ENCODE data around the gene AKR1D1. TPM values are rescaled to one million over a fixed set of nuclear protein-coding genes. Genes with fewer than 3 reads are reported as not detected.
A peak's percentile ranks its signal among the peaks of the same experiment; 100 is the strongest.

Gene AKR1D1
- total and polyA plus RNA-seq, 2 of the 13 experiments (the other 11 are each of a cell fraction or from before 2014, with no cell fraction given) = 6.9 to 37.0 TPM

DNA sequence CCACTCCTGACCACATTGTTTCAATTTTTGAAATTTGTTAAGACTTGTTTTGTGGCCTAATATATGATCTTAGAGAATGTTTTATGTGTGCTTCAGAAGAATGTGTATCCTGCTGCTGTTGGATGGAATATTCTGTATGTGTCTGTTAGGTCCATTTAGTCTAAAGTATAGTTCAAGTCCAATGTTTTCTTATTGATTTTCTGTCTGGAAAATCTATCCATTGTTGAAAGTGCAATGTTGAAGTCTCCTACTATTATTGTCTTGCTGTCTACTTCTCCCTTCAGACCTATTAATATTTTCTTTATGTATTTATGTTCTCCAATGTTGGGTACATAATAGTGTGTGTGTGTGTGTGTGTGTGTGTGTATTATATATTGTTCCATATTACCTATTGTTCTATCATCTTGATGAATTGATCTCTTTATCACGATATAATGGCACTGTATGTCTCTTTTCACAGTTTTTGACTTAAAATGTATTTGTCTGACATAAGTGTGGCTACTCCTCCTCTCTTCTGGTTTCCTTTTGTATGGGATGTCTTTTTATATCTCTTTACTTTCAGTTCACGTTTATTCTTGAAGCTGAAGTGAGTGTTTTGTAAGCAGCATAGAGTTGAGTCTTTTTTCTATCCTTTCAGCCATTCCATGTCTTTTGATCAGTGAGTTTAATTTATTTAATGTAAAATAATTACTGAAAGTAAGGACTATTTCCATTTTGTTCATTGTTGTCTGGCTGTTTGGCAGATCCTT is 61.3 kb downstream of the AKR1D1 start (continued):
- TF ChIP-seq SOX5 (CRISPR knock-in tag; IDR thresholded peaks at IDR 0.05; ENCODE audit: borderline replicate concordance) = peak; percentile 36; the same call in 1 of the 2 replicates
- TF ChIP-seq ONECUT2 (CRISPR knock-in tag; IDR thresholded peaks at IDR 0.05) = peak; percentile 76; the same call in 1 of the 2 replicates
- TF ChIP-seq HMG20A (CRISPR knock-in tag; IDR thresholded peaks at IDR 0.05; ENCODE audit: borderline replicate concordance) = 0 out of 2 replicates have a peak, but pooled peaks have one; percentile 33
- no peak for TF ChIP-seq ZNF256 (CRISPR knock-in tag; conservative IDR thresholded peaks at IDR 0.05)
- TF ChIP-seq, protein P1, sequence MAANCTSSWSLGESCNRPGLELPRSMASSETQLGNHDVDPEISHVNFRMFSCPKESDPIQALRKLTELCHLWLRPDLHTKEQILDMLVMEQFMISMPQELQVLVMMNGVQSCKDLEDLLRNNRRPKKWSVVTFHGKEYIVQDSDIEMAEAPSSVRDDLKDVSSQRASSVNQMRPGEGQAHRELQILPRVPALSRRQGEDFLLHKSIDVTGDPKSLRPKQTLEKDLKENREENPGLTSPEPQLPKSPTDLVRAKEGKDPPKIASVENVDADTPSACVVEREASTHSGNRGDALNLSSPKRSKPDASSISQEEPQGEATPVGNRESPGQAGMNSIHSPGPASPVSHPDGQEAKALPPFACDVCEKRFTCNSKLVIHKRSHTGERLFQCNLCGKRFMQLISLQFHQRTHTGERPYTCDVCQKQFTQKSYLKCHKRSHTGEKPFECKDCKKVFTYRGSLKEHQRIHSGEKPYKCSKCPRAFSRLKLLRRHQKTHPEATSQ (CRISPR knock-in tag; IDR thresholded peaks at IDR 0.05; ENCODE audit: borderline replicate concordance) = no peak
- TF ChIP-seq SKI (IDR thresholded peaks at IDR 0.05; ENCODE audit: partially characterized antibody) = peak; percentile 75

- BruUV-seq (replicated peaks) = no TSS peak
- Histone ChIP-seq H3K27ac (ENCODE audit: extremely low read length, insufficient read depth, low read length) (no peak overlapping the region), H2AFZ (ENCODE audit: low read length) (no peak overlapping the region), H3K9me3 (ENCODE audit: low read length) (no peaks in the 10 kb centered on the region), H4K20me1 (ENCODE audit: insufficient read depth, low read length) (no peaks in the 10 kb centered on the region), H3K4me1 (ENCODE audit: insufficient read depth, low read length) (peaks cover 21% of the 10 kb centered on the region), H3K4me3 (replicated peaks in 1 of 3; ENCODE audit: insufficient read depth in 1 of 3, low read depth in 2 of 3, low read length in 3 of 3) (no peak overlapping the region), H3K27me3 (ENCODE audit: control insufficient read depth in 1 of 2, insufficient read depth in 2 of 2, low read length in 2 of 2) (no peaks in the 10 kb centered on the region), H3K36me3 (replicated peaks in 1 of 2; ENCODE audit: control insufficient read depth in 1 of 2, insufficient read depth in 2 of 2, low read length in 2 of 2) (no peaks in the 10 kb centered on the region), H3K79me2 (ENCODE audit: insufficient read depth, low read length) (no peaks in the 10 kb centered on the region), H3K4me2 (ENCODE audit: low read depth, low read length) (no peak overlapping the region), H3K9ac (ENCODE audit: insufficient read depth, low read depth, low read length) (no peak overlapping the region)
- ATAC-seq = no peak
- ChIA-PET POLR2A (no interaction called here), CTCF (ENCODE audit: low intra/inter-chr PET ratio, low total read pairs) (no interaction called here)
- intact Hi-C loops (cut with micrococcal nuclease; ENCODE audit: unreplicated experiment) (no loop called here), in situ Hi-C loops (cut with HindIII; ENCODE audit: extremely low pct_ligation_motif_present, low pct_unique_long_range_greater_than_20kb) (no loop called here)
- TF ChIP-seq ZNF770 (CRISPR knock-in tag; IDR thresholded peaks at IDR 0.05) = no peak
- TF ChIP-seq NONO (IDR thresholded peaks at IDR 0.05) = no peak
- TF ChIP-seq NONO (CRISPR knock-in tag; conservative IDR thresholded peaks at IDR 0.05) = no peak
- no peak for TF ChIP-seq PHF20 (CRISPR knock-in tag; IDR thresholded peaks at IDR 0.05)
- no peak for TF ChIP-seq NR2F1 (CRISPR knock-in tag; IDR thresholded peaks at IDR 0.05)
- TF ChIP-seq, protein P2, sequence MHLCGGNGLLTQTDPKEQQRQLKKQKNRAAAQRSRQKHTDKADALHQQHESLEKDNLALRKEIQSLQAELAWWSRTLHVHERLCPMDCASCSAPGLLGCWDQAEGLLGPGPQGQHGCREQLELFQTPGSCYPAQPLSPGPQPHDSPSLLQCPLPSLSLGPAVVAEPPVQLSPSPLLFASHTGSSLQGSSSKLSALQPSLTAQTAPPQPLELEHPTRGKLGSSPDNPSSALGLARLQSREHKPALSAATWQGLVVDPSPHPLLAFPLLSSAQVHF (CRISPR knock-in tag; IDR thresholded peaks at IDR 0.05) = no peak
- no peak for TF ChIP-seq CCAR2 (optimal IDR thresholded peaks at IDR 0.05; ENCODE audit: low read depth, low read length)
- no peak for TF ChIP-seq ONECUT2 (CRISPR knock-in tag; IDR thresholded peaks at IDR 0.05)
- TF ChIP-seq SETDB1 (CRISPR knock-in tag; IDR thresholded peaks at IDR 0.05; ENCODE audit: borderline replicate concordance) = no peak
- no peak for TF ChIP-seq ATF1 (CRISPR knock-in tag; IDR thresholded peaks at IDR 0.05)
- no peak for TF ChIP-seq PPARG (CRISPR knock-in tag; conservative IDR thresholded peaks at IDR 0.05)
- TF ChIP-seq ZNF563 (CRISPR knock-in tag; IDR thresholded peaks at IDR 0.05) = no peak
- no peak for TF ChIP-seq ZNF709 (CRISPR knock-in tag; IDR thresholded peaks at IDR 0.05)
- TF ChIP-seq FOXC1 (CRISPR knock-in tag; IDR thresholded peaks at IDR 0.05; ENCODE audit: borderline replicate concordance) = no peak
- TF ChIP-seq NCOA2 (CRISPR knock-in tag; IDR thresholded peaks at IDR 0.05) = no peak
- DNase-seq (ENCODE audit: low spot score) = no peak
- no peak for FAIRE-seq
- 93% methylated on average over 3 of the region's 3 CpGs for WGBS (ENCODE audit: low lambda C conversion rate)
Observed at GRCh38 chr7:138138244-138138643, 62.0 kb downstream of the AKR1D1 start.

Measured in HepG2 (cell line).